Heart right ventricle (tissue), 16 donors: ENCODE results near the gene FOXP2. TPM values are rescaled to one million over a fixed set of nuclear protein-coding genes. Genes with fewer than 3 reads are reported as not detected.

Source experiments
- ATAC-seq, 8 donors: fragments of 200-7000 bp; cut with Tn5 transposase; one replicate each; pipeline ENCODE4 v1.9.1; 2020; ENCODE audit warnings: mild to moderate bottlenecking in 8 of 8, moderate library complexity in 8 of 8, moderate number of reproducible peaks in 1 of 8
- DNase-seq, 2 donors: peaks; one replicate each; pipeline ENCODE4 v3.0.0-alpha.2; 2020
- H3K27ac ChIP-seq, 10 donors: fragments of 200-600 bp; sonication (generic) in 2 of 10; one replicate each; pipeline versions ENCODE4 v1.5.0 to v1.8.0; 2020 to 2022; ENCODE audit warnings: mild to moderate bottlenecking in 3 of 10
- H3K27me3 ChIP-seq, 7 donors: fragments of 200-600 bp; one replicate each; pipeline ENCODE4 v1.8.0; 2021 to 2022; ENCODE audit warnings: mild to moderate bottlenecking in 2 of 7
- H3K36me3 ChIP-seq, 9 donors: fragments of 200-600 bp; sonication (generic) in 1 of 9; one replicate each; pipeline versions ENCODE4 v1.5.0 to v1.8.0; 2020 to 2022; ENCODE audit warnings: mild to moderate bottlenecking in 2 of 9
- H3K4me1 ChIP-seq, 9 donors: fragments of 200-600 bp; sonication (generic) in 1 of 9; one replicate each; pipeline versions ENCODE4 v1.5.0 to v1.8.0; 2020 to 2022; ENCODE audit warnings: mild to moderate bottlenecking in 4 of 9
- H3K4me3 ChIP-seq, 10 donors: fragments of 200-600 bp; sonication (generic) in 2 of 10; one replicate each; pipeline versions ENCODE4 v1.5.0 to v1.8.0; 2020 to 2022; ENCODE audit warnings: mild to moderate bottlenecking in 7 of 10, moderate library complexity in 2 of 10
- H3K9me3 ChIP-seq, 11 donors: fragments of 200-600 bp in 10 of 11; sonication (generic) in 2 of 11; one replicate each; pipeline versions ENCODE4 v1.5.0 to v1.8.0; 2013 to 2022; ENCODE audit warnings: mild to moderate bottlenecking in 2 of 11, control low read depth in 1 of 11, moderate library complexity in 1 of 11
- WGBS, 2 donors: extraction: QIAGEN DNeasy Blood & Tissue Kit; methylation state at CpG; one replicate each; pipeline ENCODE4 v1.1.7; 2013; ENCODE audit warnings: inconsistent platforms in 1 of 2; 5-methylcytosine and 5-hydroxymethylcytosine counted together
- intact Hi-C, 10 donors: fragments of 100-400 bp; cut with DNase I; formaldehyde crosslinking; loops; one replicate each; pipeline versions ENCODE4 v1.11.1 to v1.14.2; 2022
- polyA plus RNA-seq, 2 donors: library from polyadenylated mRNA; stranded (reverse); fragments of 200-250 nt; gene quantifications; one replicate each; pipeline ENCODE4 v1.2.3, GENCODE V29; 2013
- total RNA-seq, 10 donors: library from RNA; stranded (reverse); fragmentation: NEBNext Ultra II Directional in 3 of 10; extraction: Animal tissue kit (Norgen Biotek cat#: 25700) in 3 of 10; gene quantifications; one replicate each; pipeline versions ENCODE4 v1.2.1 to v1.2.4, GENCODE V29; 2021 to 2023
- TF ChIP-seq, protein P1 (sequence below), 9 donors: fragments of 200-600 bp; sonication (generic) in 2 of 9; IDR thresholded peaks; one replicate each; pipeline versions ENCODE4 v1.5.0 to v1.8.0; 2021 to 2022; ENCODE audit warnings: antibody characterized with exemption in 9 of 9, mild to moderate bottlenecking in 5 of 9, moderate library complexity in 1 of 9
- donor health status: Arrhythmogenic right ventricular cardiomyopathy.
- donor health status: ischemic (EF 13 %, LVEDD 7.1; RV severe dilation, severe dysfunction).
- donor health status: healthy with polysubstance abuse.
- donor health status: DM: no; HTN: yes; CAD: no.
- donor health status: DM: no; HTN: no; CAD: no.
- donor health status: ischemic (EF 25% LVEDD 6.9; RV normal size, moderate dysfunction).
- donor health status: ischemic (EF 25% LVEDD 5.7; RV mildly dilated, moderate dysfunction).
- donor health status: healthy.
- donor health status: DM: yes; HTN: yes; CAD: no.
- donor health status: Ischemic cardiomyopathy.
- donor health status: ischemic (EF 35%, LVEDD 5.7; RV mildly dilated, moderate dysfunction).
- donor health status: nonischemic (EF 11% LVEDD 7.7; RV severe dilation, severe dysfunction).
- donor health status: DM: yes; HTN: yes; CAD: no.
- donor health status: PGD.
- donor health status: ischemic (EF 29% LVEDD 5.4; RV normal size, mild dysfunction).
- donor health status: nonischemic (EF 23%, LVEDD 6.1; RV moderate dilation, normal function).

Gene FOXP2
- total and polyA plus RNA-seq, 12 donors: 0.16 to 4.7 (median 1.9) TPM

DNA sequence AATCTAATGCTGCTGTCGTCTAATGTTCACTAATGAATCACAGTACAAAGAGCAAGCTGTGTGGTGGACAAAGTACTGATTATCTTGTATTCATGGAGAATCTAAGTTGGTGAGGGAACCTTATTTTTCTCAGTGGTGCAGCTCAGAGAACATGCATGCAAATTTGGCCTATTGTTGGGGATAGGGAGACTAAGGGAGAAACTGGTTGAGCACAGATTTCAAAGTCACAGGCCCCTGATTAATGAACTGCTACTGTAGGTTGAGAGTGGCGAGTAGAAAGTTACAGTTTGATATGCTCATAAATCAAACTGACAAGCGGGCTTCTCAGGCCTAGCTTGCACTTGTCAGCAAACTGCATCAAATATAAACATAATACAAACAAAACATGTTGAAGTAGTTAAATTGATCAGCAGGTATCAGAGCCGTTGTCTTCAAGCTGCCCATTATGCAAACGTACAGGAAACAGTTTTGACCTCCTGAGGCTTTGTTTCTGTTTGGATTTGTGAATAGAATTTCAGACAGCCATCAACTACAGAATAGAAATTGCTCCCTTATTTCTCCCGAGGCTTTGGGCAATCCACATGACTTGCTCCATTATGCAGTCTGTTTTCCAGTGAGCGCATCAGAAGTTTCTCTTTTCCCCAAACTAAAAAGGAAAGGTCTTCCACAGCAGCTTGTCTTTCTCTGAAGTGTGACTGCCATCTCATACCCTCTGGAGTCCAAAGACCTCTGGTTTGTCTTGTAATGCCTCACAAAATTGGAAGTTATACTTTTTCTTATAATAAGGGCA is 215.8 kb downstream of the FOXP2 start:
- Histone ChIP-seq H3K27me3 (no peaks in the 10 kb centered on the region), H3K4me1 (no peaks in the 10 kb centered on the region), H3K4me3 (no peak overlapping the region), H3K36me3 (no peaks in the 10 kb centered on the region), H3K27ac (no peak overlapping the region), H3K9me3 (no peaks in the 10 kb centered on the region)
- intact Hi-C loops: no loop called here
- TF ChIP-seq, protein P1, sequence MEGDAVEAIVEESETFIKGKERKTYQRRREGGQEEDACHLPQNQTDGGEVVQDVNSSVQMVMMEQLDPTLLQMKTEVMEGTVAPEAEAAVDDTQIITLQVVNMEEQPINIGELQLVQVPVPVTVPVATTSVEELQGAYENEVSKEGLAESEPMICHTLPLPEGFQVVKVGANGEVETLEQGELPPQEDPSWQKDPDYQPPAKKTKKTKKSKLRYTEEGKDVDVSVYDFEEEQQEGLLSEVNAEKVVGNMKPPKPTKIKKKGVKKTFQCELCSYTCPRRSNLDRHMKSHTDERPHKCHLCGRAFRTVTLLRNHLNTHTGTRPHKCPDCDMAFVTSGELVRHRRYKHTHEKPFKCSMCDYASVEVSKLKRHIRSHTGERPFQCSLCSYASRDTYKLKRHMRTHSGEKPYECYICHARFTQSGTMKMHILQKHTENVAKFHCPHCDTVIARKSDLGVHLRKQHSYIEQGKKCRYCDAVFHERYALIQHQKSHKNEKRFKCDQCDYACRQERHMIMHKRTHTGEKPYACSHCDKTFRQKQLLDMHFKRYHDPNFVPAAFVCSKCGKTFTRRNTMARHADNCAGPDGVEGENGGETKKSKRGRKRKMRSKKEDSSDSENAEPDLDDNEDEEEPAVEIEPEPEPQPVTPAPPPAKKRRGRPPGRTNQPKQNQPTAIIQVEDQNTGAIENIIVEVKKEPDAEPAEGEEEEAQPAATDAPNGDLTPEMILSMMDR (IDR thresholded peaks at IDR 0.05): no peak
- ATAC-seq: no peak
- 66 to 75% methylated on average over 7 of the region's 7 CpGs for WGBS, 2 donors
- no peak for DNase-seq

DNA sequence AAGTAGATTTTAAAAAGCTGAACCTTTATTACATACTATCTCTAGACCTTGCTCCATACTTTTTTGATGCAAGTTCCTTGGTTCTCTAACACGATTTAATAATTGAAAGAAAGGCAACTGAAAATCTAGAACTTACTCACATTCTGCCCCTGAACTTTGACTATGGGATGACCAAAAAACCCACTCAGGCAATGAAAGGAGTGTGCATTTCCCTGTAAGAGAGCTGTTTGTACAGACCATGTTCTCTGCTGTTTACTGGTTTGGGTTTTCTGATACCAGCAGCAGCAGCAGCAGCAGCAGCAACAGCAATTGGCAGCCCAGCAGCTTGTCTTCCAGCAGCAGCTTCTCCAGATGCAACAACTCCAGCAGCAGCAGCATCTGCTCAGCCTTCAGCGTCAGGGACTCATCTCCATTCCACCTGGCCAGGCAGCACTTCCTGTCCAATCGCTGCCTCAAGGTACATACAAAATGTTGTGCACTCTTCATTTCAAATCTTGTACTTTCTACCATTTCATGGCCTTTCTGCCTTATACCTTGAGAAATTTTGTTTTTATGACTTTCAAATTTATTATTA is 216.7 kb downstream of the FOXP2 start:
- TF ChIP-seq, protein P1 (IDR thresholded peaks at IDR 0.05): no peak
- H3K4me3 ChIP-seq: no peak overlapping the region
- no peaks in the 10 kb centered on the region for H3K4me1 ChIP-seq
- WGBS, 2 donors: 75 to 80% methylated on average over 3 of the region's 3 CpGs
- H3K9me3 ChIP-seq: no peaks in the 10 kb centered on the region
- intact Hi-C loops: no loop called here
- no peak overlapping the region for H3K27ac ChIP-seq
- ATAC-seq: no peak
- no peaks in the 10 kb centered on the region for H3K36me3 ChIP-seq
- H3K27me3 ChIP-seq: no peaks in the 10 kb centered on the region
- no peak for DNase-seq

DNA sequence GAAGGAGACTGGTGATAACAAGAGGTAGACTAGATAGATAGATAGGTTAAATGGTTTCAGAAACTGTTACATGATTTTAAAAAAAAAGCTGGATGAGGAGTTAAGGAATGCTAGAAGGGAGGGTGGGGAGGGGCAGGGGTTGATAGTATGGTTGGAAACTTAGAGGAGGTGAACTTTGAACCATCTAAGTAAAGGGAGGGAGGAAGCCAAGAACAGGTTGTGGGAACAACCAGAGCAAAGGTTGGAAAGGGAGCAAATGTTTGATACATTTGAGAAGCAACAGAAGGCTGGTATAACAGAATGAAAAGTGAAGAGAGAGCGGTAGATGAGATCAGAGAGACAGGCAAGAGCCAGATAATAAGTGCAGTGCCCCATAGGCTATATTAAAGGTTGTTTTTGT is 224.8 kb downstream of the FOXP2 start:
- DNase-seq (no peak), ATAC-seq (no peak)
- no peaks in the 10 kb centered on the region for H3K4me1 ChIP-seq
- no peak overlapping the region for H3K4me3 ChIP-seq
- WGBS, 2 donors: 96 to 98% methylated on average over 1 of the region's 1 CpG
- H3K9me3 ChIP-seq: no peaks in the 10 kb centered on the region
- H3K27ac ChIP-seq: no peak overlapping the region
- TF ChIP-seq, protein P1 (IDR thresholded peaks at IDR 0.05): no peak
- no peaks in the 10 kb centered on the region for H3K36me3 ChIP-seq
- intact Hi-C loops: no loop called here
- H3K27me3 ChIP-seq: no peaks in the 10 kb centered on the region

DNA sequence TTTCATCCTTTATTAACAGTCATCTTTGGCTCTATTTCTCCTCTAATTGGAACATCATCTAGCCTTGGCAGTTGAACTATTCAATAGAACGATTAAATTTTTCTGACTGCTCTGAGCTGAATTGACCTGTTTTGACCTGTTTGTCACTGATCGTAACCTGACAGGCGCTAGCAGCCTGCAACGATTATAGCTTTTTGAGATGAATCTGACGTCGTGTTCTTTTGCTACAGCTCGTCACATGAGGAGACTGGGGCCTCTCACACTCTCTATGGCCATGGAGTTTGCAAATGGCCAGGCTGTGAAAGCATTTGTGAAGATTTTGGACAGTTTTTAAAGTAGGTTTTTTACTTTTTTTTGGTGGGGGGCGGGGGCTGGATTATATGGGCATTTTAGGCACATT is 229.8 kb downstream of the FOXP2 start:
- 81 to 85% methylated on average over 8 of the region's 8 CpGs for WGBS, 2 donors
- Histone ChIP-seq H3K9me3 (no peaks in the 10 kb centered on the region), H3K27ac (no peak overlapping the region), H3K4me1 (no peaks in the 10 kb centered on the region), H3K4me3 (no peak overlapping the region), H3K36me3 (no peaks in the 10 kb centered on the region), H3K27me3 (no peaks in the 10 kb centered on the region)
- ATAC-seq (no peak), DNase-seq (no peak)
- TF ChIP-seq, protein P1 (IDR thresholded peaks at IDR 0.05): no peak
- intact Hi-C loops: no loop called here
